ENCODE data around the gene DUSP8.

The DUSP8 gene

DNA sequence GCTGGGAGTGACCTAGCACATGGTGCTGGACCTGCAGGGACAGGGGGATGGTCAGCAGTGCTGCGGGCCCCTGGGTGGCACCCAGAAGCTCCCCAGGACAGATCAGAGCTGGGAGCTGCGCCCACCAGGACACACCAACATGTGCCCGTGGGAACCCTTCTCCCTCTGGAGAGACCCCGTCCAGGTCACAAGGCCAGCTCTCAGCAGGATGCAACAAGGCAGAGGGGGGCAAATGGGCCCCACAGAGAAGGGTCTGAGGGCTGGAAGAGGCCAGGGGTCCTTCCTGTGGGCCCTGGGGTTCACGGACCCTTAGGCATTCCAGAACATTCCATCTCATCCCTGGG, 6.2 kb downstream of the DUSP8 start:
- no peak for DNase-seq

DNA sequence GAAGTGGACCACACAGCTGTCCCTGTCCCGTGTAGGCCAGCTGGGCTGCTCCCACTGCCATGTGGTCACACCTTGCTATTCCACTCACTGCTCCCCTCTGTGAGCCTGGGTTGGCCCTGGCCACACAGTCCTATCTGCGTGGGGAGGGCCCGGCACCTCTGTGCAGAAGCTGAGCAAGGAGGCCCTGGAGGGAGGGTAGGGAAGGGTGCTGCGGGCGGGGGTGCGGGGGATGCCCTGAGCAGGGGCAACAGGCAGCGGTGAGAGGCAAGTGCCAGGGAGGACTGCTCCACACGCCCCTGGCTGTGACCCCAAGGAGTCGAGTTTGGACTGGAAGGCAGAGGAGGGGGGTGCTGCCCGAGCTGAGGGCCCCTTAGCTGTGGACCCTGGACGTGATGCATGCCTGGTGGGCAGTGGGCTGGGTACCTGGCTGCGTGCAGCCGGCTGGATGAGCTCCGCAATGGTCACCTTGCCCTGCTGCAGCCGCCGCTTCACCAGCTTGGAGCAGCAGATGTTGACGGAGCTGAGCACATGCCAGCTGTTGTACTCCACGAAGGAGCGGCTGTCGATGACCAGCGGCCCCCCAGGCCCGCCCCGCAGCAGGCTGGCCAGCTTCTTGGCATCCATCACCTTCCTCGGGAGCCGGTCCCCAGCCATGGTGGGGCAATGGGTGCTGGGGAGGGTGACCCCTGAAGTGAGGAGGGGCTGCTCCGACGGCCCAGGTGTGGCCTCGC, 6.7 kb downstream of the DUSP8 start:
- DNase-seq = no peak

DNA sequence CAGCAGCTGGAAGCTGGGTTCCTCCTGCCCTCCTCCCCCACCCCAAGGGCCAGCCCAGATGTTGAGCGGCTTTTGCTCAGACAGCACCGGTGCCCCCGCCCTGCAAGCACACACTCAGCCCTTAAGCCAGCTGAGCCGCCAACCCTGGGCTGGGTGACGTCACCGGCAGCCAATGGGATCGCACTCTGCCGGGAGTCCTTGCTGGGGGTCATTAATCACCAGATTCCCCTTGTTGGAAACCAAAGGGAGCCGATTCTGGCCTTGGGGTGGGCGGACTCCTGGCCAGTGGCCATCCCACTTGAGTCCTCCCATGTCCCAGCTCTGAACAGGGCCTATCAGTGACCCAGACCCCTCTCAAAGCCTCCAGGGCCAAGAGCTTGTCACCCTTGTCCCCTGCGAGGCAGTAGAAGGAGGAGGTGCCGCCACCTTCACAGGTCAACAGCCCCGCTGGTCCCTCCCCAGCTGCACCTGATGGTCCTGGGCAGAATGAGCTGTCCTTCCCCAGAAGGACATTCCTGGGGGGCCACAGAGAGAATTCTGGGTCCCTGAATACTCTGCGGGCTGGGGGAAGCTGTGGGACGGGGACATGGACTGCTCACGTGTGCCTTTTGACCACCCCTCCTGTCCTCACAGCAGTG, 7.4 kb downstream of the DUSP8 start:
- no peak for DNase-seq

DNA sequence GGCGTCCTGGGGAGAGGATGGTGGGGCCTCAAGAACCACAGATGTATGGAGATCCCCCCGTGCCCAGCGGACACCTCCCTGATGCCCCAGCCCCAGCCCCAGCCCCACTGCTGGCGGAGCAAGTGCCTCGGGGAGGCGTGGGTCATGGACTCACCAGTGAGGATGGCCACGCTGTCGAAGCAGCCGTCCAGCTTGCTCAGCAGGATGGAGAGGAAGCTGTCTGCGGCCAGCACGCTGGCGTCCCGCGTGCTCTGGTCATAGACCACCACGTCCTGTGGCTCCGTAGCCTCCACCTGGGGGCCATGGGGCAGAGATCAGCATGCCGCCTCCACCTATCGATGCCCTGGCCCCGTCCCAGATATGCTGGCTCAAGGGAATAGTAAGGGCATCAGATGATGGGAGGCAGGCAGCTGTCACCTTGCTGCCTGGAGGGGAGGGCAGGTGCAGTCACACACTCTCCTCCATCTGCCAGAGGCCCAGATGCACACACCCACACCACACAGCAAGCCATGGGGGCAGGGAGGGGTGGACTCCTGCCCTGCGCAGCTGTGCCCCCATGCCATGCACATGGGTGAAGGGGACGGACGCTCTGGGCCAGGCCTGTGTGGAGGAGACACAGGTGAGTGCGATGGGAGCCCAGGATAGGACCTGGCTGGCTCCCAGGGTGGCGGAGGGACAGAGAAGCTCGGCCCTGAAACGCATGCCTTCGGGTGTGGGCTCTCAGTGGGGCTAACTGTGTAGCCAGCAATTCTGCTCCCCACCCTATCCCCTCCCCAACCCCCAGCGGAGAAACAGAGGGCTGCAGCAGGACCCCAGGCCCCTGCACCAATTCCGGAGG, 8.2 kb downstream of the DUSP8 start:
- no peak for DNase-seq

DNA sequence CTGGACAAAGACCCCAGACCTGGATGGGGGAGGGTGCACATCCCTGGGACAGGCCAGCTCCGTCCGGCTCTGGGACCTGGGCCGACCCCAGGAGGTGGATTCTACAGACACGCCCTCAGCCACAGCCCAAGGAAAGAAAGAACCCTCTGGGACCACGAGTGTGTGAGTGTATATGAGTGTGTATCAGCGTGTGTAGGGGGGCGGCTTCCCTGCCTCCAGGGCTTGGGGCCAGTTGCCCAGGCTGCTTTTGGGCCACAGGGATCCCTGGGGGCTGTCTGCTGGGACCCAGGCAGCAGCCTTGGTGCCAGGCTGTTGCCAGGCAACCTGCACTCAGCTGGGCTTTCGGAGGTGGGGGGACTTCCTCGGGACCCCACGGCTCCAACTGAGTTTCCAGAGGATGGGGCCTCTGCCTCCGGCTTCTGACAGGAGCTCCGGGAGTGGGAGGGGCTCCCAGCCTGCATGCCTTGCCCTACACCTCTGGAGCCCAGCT, 8.9 kb downstream of the DUSP8 start:
- DNase-seq = no peak

DNA sequence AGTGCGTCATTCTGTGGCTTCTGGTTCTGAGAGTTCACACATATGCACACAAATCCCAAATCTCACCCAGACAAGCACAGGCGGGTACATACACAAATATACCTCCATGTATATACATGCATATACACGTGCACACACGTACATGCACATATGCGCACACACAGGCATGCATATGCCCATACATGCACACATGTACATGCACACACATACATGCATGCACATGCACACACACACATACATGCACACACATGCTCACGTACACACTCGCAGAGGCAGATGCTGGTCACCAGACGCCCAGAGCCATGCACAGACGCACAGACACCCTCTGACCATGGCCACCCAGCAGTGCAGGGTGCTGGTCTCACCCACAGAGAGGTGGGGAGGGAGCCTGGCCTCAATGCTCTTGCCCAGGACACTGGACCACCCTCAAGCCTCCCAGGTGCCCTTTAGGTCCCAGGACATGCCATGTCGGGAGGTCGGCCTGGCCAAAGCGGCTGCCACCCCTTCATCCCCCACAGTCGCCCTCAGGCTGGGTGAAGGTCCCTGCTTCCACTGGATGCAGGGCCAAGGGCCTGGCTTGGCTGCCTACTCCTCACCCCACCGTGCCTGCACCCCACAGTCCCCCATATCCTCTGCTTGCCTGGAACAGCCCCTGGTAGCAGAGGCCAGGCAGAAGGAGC, 9.5 kb downstream of the DUSP8 start:
- DNase-seq = no peak

DNA sequence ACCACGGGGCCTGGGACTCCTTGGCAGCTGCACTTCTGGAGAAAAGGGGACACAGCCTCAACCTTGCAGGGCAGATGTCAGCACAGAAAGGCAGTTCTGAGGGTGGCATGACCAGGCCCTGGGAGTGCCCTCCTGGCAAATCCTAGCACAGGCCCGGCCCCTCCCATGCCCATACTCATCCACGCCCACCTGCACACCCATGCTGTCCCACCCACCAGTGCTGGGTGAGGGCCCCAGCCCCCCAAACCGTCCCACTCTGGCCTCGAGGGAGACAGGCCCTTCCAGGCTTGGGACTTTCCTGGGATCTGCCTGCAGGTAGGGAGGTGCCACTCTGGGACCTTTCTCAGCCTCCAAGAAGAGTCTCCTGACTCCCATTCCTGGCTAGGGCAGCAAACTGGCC, 10.1 kb downstream of the DUSP8 start:
- no peak for DNase-seq

DNA sequence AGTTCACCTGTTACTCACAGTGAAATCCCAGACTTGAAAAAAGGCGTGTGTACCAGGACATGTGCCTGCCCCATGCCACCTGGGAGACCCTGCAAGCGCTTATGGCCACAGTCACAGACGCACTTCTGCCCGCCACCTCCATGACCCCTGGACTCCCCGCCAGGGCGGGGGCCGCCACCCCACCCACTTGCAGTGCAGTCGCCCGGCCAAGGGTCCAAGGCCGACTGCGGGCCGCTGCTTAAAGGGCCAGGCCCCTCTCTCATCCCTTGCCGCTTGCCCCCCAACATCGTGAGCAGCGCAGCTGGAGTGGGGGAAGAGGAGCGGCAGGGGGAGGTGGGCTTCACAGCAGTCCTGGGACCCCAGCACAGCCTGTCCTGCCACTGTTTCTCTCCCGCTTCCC, 10.8 kb downstream of the DUSP8 start:
- no peak for DNase-seq

DNA sequence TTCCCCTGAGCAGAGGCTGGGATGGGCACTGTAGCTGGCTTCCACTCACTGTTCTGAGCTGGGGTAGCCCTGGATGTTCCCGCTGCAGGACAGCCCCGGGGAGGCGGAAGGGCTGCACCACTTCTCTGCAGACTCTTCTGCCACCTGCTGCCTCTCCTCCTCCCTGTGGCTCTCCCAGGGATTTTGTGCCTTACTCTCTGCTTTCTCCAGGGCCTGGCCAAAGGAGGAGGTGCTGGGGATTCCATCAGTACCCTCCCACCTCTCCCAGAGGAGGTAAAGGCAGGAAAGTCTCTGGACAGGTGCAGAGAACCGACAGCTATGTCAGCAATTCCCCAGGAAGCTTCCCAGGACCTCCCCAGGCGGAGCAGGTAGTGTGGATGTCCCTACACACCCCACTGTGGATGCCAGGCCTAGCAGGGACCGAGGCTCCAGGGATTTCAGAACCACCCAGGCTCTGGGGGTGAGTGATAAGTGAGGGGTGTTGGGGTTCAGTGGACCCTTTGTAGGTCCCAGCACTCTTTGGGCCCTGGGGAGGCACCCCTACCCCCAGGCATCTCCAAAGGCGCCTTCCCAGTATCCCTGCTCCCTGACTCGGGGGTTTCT, 11.3 kb downstream of the DUSP8 start:
- no peak for DNase-seq

DNA sequence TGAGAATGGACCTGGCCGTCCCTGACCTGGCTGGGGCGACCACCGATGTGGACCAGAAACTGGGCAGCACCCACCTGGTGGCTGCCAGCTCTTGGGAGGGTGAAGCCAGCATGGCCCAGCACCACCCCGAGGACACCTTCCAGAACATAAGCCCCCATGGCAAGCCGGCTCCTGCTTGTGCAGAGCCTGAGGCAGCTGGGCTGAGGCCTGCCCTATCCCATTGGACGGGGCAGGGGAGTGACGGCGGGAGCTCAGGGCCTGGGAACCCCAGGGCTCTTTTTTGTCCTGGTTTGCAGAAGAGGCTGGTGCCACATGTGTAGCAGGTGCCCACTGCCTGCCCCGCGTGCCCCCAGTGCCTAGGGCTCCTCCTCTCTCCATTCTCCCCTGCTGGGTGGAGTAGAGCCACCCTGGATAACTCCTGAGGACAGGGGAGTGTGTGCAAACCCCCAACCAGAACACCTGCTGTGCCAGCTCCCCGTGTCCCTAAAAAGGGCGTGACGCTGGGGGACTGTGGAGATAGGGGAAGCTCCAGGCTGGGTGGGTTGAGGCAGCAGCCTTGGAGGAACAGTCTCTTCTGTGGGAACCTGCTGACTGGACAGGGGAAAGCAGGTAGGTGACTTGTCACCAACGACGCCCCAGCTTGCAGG, 11.9 kb downstream of the DUSP8 start:
- DNase-seq = no peak

DNA sequence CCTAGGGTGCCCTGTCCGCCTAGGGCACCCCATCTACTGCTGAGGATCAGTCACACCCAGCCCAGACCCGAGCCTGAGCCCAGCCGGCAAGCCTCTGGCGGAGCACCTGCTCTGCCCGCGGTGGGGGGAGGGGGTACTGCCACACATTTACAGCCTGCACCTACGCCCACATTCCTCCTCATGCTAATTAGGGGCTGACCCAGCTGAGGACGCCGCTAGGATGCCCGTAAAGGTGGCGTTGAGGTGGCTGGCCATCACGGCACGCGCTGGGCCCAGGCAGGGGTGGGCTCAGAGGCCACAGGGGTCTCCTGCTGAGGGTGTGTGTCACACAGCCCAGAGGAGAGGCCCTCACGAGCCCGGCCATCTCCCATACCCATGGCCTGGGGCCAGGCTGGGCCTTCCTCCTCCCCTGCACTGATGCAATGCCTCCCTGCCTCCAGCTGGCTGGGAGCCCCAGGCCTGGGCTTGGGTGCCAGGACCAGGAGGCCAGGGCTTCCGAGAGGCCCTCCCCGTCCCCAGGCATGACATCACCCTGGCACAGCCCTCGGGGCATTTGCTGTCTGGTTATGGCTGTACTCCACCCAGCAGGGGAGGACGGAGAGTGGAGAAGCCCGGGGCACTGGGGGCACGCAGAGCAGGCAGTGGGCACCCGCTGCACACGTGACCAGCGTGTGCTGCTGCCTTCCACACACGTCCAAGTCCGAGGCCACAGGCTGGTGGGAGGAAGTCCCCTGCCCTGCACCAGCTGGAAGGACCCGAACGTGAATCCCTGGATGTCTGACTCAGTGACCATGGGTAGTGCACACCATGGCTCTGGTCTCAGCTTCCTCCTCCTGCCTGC, 12.7 kb downstream of the DUSP8 start:
- DNase-seq = no peak

DNA sequence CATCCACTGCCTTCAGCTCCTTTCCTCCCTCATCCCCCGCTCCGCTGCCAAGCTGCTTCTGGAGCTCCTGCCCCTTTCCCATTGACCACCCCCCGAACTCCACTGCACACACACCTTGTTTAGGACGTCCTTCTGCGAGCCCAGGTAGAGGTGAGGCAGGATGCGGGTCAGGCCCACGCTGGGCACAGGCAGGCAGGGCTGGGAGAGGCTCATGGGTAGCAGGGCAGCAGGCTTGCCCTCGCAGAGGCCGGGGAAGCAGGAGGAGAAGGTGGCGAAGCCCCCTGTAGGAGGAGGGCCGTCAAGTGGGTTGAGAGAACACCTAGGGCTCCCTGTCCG, 13.3 kb downstream of the DUSP8 start:
- DNase-seq = no peak

DNA sequence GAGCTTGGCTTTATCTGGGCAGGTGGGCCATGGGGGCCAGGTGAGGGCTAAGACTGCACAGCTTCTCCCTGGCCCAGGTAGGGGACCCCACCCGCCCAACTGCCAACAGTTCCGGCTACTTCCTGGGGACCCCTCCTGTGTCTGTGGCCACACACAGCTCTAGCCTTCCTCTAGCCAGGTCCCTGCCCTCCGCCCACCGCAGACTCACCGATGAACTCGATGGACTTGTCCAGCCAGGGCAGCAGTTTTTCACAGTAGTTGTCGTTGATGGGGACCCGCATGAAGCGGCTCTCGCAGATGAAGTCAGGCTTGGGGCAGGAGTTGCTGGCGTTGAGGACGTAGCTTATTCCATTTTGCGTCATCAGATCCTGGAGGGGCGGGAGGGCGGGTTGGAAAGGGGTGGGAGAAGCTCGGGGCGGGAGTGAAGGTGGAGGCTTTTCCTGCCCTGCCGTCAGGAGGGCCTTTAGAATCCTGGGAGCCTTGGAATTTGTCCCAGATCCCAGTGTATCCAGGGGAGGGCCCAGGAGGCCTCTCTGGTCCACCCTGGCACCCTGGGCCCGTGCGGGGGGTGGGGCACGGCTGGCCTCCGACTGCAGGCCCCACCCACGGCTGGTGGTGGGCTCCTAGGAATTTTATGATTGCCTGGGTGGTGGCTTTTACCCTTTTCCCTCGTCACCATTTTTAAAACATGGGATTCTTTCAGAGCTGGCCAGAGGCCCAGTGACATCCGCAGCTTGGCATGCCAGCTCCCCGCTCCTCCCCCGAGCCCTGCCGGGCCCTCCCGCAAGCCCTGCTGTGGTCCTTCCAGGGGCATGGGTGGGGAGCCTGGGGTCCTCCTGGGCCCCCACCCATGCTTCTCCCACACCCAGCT, 13.9 kb downstream of the DUSP8 start:
- DNase-seq = no peak

DNA sequence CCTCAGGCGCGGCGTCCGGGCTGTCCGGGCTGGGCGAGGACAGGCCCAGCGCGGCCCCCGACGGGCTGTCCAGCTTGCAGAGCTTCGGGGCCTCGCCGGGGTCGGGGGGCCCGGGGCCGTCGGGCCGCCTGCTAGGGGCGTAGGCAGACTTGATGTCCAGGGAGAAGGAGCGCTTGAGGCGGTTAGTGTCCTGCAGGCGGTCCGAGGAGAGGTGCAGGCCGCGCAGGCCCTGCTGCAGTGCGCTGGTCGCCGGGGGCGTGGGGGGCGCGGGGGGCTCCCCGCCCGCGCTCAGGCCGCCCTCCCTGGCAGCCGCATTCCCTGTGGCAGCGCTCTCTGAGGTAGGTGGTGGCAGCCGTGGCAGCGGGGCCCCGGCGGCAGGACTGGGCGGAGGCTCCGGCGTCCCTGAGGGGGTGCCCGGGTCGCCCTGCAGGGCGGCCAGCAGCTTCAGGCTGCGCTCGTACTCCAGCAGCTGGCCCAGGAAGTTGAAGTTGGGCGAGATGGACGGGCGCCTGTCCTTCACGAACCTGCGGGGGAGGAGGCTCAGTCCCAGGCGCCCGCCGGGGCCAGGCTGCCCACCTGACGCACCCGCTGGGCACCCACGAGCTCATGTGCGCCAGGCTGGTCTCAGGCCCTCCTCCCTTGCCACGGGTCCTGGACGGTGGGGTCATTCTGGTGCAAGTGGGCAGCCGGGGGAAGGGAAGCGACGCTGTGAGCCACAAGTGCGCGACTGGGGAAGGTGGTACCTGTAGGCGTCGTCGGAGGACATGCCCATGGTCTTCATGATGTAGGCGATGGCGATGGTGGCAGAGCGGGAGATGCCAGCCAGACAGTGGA, 14.8 kb downstream of the DUSP8 start:
- DNase-seq = no peak

DNA sequence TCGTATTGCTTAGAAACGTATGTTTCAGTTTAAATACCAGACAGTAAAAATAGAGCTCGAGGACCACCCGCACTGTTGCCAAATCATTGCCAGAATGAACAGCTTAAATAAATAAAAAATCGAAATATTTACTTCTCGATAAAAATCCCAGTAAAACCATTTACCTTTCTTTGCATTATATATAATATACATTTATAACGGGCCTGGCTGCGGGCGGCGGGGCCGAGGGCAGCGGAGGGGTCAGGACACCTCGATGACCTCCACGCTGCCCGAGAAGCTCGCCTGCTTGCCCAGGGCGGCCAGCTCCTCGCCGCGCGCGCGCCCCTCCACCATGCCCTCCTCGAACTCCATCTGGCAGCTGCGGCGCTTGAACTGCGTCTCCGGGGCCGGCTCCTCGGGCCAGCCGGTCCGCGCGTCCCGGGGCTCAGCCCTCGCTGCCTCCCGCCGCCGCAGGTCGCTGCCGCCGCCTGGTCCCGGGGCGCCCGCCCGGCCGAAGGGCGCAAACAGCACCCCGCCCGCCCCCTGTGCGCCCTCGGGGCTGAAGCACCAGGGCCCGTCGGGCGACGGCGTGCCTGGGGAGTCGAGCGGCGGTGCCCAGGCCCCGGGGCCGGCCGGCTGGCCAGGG, 15.7 kb downstream of the DUSP8 start:
- no peak for DNase-seq

DNA sequence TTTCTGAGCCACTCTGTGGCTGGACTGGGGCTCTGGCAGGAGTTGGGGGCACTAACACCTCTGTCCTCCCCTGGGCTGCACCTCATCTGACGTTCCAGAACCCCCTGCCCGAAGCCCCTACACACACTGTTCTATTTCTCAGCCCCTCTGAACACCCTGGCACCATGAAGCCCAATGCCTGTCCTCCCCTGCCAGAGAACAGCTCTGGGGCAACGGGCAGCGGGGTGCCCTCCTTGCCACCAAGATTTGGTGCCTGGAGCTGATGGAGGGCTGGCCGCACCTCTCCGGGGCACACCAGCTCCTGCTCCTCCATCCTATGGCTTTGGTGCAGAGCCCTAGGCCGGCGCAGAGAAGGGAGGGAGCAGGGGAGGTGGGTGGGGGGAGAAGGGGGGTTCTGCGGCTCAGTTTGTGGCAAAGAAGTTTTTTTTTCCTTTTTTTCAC, 16.3 kb downstream of the DUSP8 start:
- DNase-seq = no peak

DNA sequence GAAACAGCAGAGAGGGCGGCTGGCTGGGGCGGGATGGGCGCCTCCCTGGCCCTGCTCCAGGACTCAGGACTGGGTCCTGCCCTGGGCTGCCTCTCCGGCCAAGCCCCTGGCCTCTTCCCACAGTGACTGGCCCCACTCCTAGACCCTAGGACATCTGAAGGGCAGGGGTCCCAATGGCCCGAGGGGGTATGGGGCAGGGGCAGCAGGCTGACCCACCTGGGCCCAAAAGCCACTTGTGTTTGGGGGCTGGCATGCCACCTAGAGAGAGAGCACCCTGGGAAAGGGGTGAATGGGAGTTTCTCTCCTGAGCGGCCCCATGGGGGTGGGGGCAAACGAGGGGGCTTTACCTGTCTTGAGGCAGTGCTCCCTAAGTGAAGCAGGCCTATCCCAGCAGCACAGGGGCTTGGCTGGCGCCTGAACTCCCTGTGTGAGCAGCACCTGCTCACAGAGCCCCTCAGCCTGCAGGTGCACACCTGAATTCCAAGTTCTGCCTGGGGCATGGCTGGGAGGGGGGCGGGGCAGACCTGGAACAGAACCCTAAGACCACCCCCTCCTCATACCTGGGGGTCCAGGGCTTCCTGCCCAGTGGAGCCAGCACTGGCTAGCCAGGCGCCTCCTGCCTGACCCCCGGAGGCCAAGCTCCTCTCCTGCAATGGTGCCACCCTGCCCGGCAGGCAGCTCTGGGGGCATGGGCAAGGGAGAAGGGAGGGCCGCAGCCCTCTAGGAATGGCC, 16.9 kb downstream of the DUSP8 start:
- no peak for DNase-seq
